ENCODE measurements around the gene DLG5.

The DLG5 gene

GRCh38 chr10:77843264-77843663 is 83.3 kb downstream of the DLG5 start:
- CTCF ChIA-PET = no interaction called here
- Histone ChIP-seq H3K4me3 (ENCODE audit: low read depth, low read length) (no peak overlapping the region), H3K9me3 (ENCODE audit: control insufficient read depth, insufficient read depth, low read depth, low read length) (no peaks in the 10 kb centered on the region), H3K27ac (ENCODE audit: extremely low read depth, low read depth, low read length) (no peak overlapping the region), H3K4me1 (ENCODE audit: control insufficient read depth, insufficient read depth, low read length) (no peaks in the 10 kb centered on the region), H3K36me3 (ENCODE audit: control insufficient read depth in 2 of 2, insufficient read depth in 1 of 2, low read length in 2 of 2) (peaks cover 5 to 54% of the 10 kb centered on the region in 2 experiments; a peak in 2 of 3 replicates)
- TF ChIP-seq ZNF639 (tag by site-specific recombination; IDR thresholded peaks at IDR 0.05) = no peak
- TF ChIP-seq SCRT2 (tag by site-specific recombination; IDR thresholded peaks at IDR 0.05) = no peak
- TF ChIP-seq HOXA7 (CRISPR knock-in tag; IDR thresholded peaks at IDR 0.05; ENCODE audit: borderline replicate concordance) = no peak
- TF ChIP-seq ZNF596 (tag by site-specific recombination; IDR thresholded peaks at IDR 0.05) = no peak
- TF ChIP-seq KLF17 (tag by site-specific recombination; IDR thresholded peaks at IDR 0.05) = no peak
- TF ChIP-seq ZNF423 (tag by site-specific recombination; IDR thresholded peaks at IDR 0.05) = no peak
- no peak for TF ChIP-seq ZNF488 (tag by site-specific recombination; IDR thresholded peaks at IDR 0.05)
- TF ChIP-seq ZNF529 (tag by site-specific recombination; IDR thresholded peaks at IDR 0.05; ENCODE audit: insufficient replicate concordance) = no peak
- no peak for TF ChIP-seq HOXD13 (CRISPR knock-in tag; IDR thresholded peaks at IDR 0.05; ENCODE audit: borderline replicate concordance)
- TF ChIP-seq ZNF2 (tag by site-specific recombination; IDR thresholded peaks at IDR 0.05) = no peak
- POLR2A ChIA-PET = no interaction called here

- CTCF ChIA-PET = interaction anchor here (0.7 kb wide), 1 partner anchor 29 kb away, joined by 4 read pairs; no protein-coding TSS in a partner anchor
- H3K36me3 ChIP-seq (ENCODE audit: control insufficient read depth in 2 of 2, insufficient read depth in 1 of 2, low read length in 2 of 2) = peaks cover 5 to 53% of the 10 kb centered on the region in 2 experiments; a peak in 2 of 3 replicates
Measured at GRCh38 chr10:77842652-77843212, 83.8 kb downstream of the DLG5 start.

GRCh38 chr10:77841711-77842375 is 84.7 kb downstream of the DLG5 start:
- POLR2A ChIA-PET = no interaction called here
- Histone ChIP-seq H3K4me1 (ENCODE audit: control insufficient read depth, insufficient read depth, low read length) (peaks cover 5% of the 10 kb centered on the region; the same call in 1 of the 2 replicates), H3K27ac (ENCODE audit: extremely low read depth, low read depth, low read length) (no peak overlapping the region), H3K9me3 (ENCODE audit: control insufficient read depth, insufficient read depth, low read depth, low read length) (no peaks in the 10 kb centered on the region), H3K36me3 (ENCODE audit: control insufficient read depth in 2 of 2, insufficient read depth in 1 of 2, low read length in 2 of 2) (peaks cover 5 to 57% of the 10 kb centered on the region in 2 experiments; a peak in 2 of 3 replicates), H3K4me3 (ENCODE audit: low read depth, low read length) (no peak overlapping the region)
- CTCF ChIA-PET = interaction anchor here (0.7 kb wide), 1 partner anchor 28 kb away, joined by 4 read pairs; no protein-coding TSS in a partner anchor
- no peak for TF ChIP-seq KLF17 (tag by site-specific recombination; IDR thresholded peaks at IDR 0.05)
- no peak for TF ChIP-seq ZBTB26 (tag by site-specific recombination; optimal IDR thresholded peaks at IDR 0.05)
- no peak for TF ChIP-seq REPIN1 (tag by site-specific recombination; IDR thresholded peaks at IDR 0.05; ENCODE audit: low read depth)
- no peak for TF ChIP-seq ZNF138 (tag by site-specific recombination; IDR thresholded peaks at IDR 0.05; ENCODE audit: borderline replicate concordance)
- no peak for TF ChIP-seq ZNF670 (tag by site-specific recombination; IDR thresholded peaks at IDR 0.05; ENCODE audit: low read depth)
- TF ChIP-seq ZNF121 (tag by site-specific recombination; IDR thresholded peaks at IDR 0.05) = no peak
- no peak for TF ChIP-seq SP3 (tag by site-specific recombination; IDR thresholded peaks at IDR 0.05)
- TF ChIP-seq KLF16 (tag by site-specific recombination; IDR thresholded peaks at IDR 0.05) = no peak
- no peak for TF ChIP-seq BCL11B (tag by site-specific recombination; IDR thresholded peaks at IDR 0.05; ENCODE audit: low read depth)
- TF ChIP-seq KLF10 (tag by site-specific recombination; IDR thresholded peaks at IDR 0.05) = no peak
- no peak for TF ChIP-seq ZNF776 (tag by site-specific recombination; IDR thresholded peaks at IDR 0.05; ENCODE audit: borderline replicate concordance)

More at GRCh38 chr10:77842652-77843212, 83.8 kb downstream of the DLG5 start:
- TF ChIP-seq ZNF239 (tag by site-specific recombination; IDR thresholded peaks at IDR 0.05) = peak; percentile 91
- no peak for TF ChIP-seq ZNF610 (tag by site-specific recombination; IDR thresholded peaks at IDR 0.05; ENCODE audit: borderline replicate concordance)
- no peak for TF ChIP-seq ZNF639 (tag by site-specific recombination; IDR thresholded peaks at IDR 0.05)
- POLR2A ChIA-PET = no interaction called here
- H3K9me3 ChIP-seq (ENCODE audit: control insufficient read depth, insufficient read depth, low read depth, low read length) = no peaks in the 10 kb centered on the region
- peaks cover 1% of the 10 kb centered on the region; the same call in 1 of the 2 replicates for H3K4me1 ChIP-seq (ENCODE audit: control insufficient read depth, insufficient read depth, low read length)
- no peak overlapping the region for H3K27ac ChIP-seq (ENCODE audit: extremely low read depth, low read depth, low read length)
- H3K4me3 ChIP-seq (ENCODE audit: low read depth, low read length) = no peak overlapping the region

All from HEK293 (cell line).